Lung (tissue), 12 donors: ENCODE data around the gene SHC1. TPM values are rescaled to one million over a fixed set of nuclear protein-coding genes. Genes with fewer than 3 reads are reported as not detected.

Experiments used
- ATAC-seq: fragments of 200-7000 bp; cut with Tn5 transposase; one replicate; pipeline ENCODE4 v1.9.1; 2020; ENCODE audit warnings: moderate number of reproducible peaks; ENCODE audit not compliant: insufficient read depth, low FRiP score
- DNase-seq, 3 donors: peaks; one replicate each; pipeline ENCODE4 v3.0.0-alpha.2; 2013 to 2017
- H3K27ac ChIP-seq, 2 donors: one replicate each; pipeline ENCODE4 v1.5.1; 2013; ENCODE audit warnings: mild to moderate bottlenecking in 2 of 2, moderate library complexity in 2 of 2, control low read depth in 1 of 2, inconsistent platforms in 1 of 2, low read depth in 1 of 2, low read length in 1 of 2
- H3K27me3 ChIP-seq, 3 donors: one replicate each; pipeline ENCODE4 v1.5.1; 2013; ENCODE audit warnings: low read length in 2 of 3; ENCODE audit not compliant: control insufficient read depth in 3 of 3, insufficient read depth in 3 of 3
- H3K36me3 ChIP-seq, 4 donors: one replicate each; pipeline ENCODE4 v1.5.1; 2013; ENCODE audit warnings: low read length in 4 of 4, mild to moderate bottlenecking in 1 of 4, moderate library complexity in 1 of 4; ENCODE audit not compliant: control insufficient read depth in 4 of 4, insufficient read depth in 4 of 4
- H3K4me1 ChIP-seq, 5 donors: one replicate each; pipeline ENCODE4 v1.5.1; 2013; ENCODE audit warnings: low read length in 5 of 5, mild to moderate bottlenecking in 2 of 5, moderate library complexity in 1 of 5; ENCODE audit not compliant: control insufficient read depth in 5 of 5, insufficient read depth in 5 of 5
- H3K4me3 ChIP-seq: one replicate; pipeline ENCODE4 v1.5.1; 2013; ENCODE audit warnings: mild to moderate bottlenecking, control low read depth, moderate library complexity
- H3K9ac ChIP-seq, 2 donors: one replicate each; pipeline ENCODE4 v1.5.1; 2013; ENCODE audit warnings: low read length in 2 of 2, control low read depth in 1 of 2; ENCODE audit not compliant: insufficient read depth in 1 of 2
- H3K9me3 ChIP-seq, 4 donors: one replicate each; pipeline ENCODE4 v1.5.1; 2013; ENCODE audit warnings: low read length in 3 of 4, mild to moderate bottlenecking in 1 of 4, moderate library complexity in 1 of 4; ENCODE audit not compliant: control insufficient read depth in 4 of 4, insufficient read depth in 3 of 4
- WGBS, 2 donors: extraction: QIAGEN DNeasy Blood & Tissue Kit; methylation state at CpG; one replicate each; pipeline ENCODE4 v1.1.7; 2013; 5-methylcytosine and 5-hydroxymethylcytosine counted together
- polyA plus RNA-seq, 2 donors: library from polyadenylated mRNA; stranded (reverse); fragments of 200-250 nt; gene quantifications; one replicate each; pipeline ENCODE4 v1.2.1, GENCODE V29; 2013
- total RNA-seq, 2 donors: library from RNA; depleted of rRNA in 1 of 2; stranded (reverse); fragments of >200 nt in 1 of 2; gene quantifications; one replicate each; pipeline ENCODE4 v1.2.1, GENCODE V29; 2014 to 2021
- TF ChIP-seq, protein P1 (sequence below): IDR thresholded peaks from 2 replicates; pipeline ENCODE4 v1.5.1; 2012; ENCODE audit warnings: mild to moderate bottlenecking; ENCODE audit errors: control extremely low read depth, extremely low read depth
- donor health status: control.
- donor health status: control.
- donor health status: Bipolar disorder and iron deficiency.
- donor health status: healthy.
- donor health status: DM: yes; HTN: yes; CAD: no.

The SHC1 gene
- total and polyA plus RNA-seq, 4 donors: 67.6 to 136 (median 93.8) TPM

DNA sequence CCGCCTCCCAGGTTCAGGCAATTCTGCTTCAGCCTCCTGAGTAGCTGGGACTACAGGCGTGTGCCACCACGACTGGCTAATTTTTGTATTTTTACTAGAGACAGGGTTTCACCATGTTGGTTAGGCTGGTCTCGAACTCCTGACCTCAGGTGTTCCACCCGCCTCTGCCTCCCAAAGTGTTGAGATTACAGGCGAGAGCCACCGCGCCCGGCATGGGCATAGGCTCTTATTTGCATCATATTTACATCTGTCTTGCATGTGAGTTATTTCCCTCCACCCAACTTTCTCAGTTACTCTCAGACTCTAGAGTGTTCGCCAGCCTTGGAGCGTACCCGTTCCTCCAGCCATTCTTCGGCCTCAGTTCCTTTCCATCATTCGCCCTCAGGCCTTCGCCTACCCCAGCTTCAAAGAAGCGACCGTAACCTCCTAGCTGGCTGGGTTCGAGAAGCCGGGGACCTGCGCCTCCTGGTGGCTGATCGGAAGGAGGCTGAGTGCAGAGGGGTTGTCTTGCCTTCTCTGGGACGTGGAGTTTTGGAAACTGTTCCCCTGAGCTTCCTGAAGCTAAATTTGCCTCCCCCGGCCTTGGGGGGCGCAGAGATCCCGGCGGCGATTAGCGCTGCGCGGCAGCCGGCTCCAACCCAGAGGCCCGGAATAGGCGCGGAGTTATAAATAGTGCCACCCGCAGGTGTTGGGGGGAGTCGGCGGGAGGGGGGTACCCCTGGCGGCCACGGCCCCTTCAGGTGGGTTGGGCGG lies 28.4 kb upstream of the SHC1 start:
- ATAC-seq: no peak
- 11% methylated on average over 40 of the region's 40 CpGs for WGBS, 2 donors
- Histone ChIP-seq H3K4me3 (no peak overlapping the region), H3K9ac (peak overlapping the region in 1 of 2 donors; percentile 45), H3K27me3 (no peaks in the 10 kb centered on the region), H3K36me3 (no peaks in the 10 kb centered on the region), H3K9me3 (no peaks in the 10 kb centered on the region), H3K4me1 (peaks cover 0 to 20% (median 5%) of the 10 kb centered on the region in 5 donors), H3K27ac (no peak overlapping the region)
- DNase-seq: peak; percentile 84 to 89 (median 84)
- TF ChIP-seq, protein P1, sequence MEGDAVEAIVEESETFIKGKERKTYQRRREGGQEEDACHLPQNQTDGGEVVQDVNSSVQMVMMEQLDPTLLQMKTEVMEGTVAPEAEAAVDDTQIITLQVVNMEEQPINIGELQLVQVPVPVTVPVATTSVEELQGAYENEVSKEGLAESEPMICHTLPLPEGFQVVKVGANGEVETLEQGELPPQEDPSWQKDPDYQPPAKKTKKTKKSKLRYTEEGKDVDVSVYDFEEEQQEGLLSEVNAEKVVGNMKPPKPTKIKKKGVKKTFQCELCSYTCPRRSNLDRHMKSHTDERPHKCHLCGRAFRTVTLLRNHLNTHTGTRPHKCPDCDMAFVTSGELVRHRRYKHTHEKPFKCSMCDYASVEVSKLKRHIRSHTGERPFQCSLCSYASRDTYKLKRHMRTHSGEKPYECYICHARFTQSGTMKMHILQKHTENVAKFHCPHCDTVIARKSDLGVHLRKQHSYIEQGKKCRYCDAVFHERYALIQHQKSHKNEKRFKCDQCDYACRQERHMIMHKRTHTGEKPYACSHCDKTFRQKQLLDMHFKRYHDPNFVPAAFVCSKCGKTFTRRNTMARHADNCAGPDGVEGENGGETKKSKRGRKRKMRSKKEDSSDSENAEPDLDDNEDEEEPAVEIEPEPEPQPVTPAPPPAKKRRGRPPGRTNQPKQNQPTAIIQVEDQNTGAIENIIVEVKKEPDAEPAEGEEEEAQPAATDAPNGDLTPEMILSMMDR: peak; percentile 65

DNA sequence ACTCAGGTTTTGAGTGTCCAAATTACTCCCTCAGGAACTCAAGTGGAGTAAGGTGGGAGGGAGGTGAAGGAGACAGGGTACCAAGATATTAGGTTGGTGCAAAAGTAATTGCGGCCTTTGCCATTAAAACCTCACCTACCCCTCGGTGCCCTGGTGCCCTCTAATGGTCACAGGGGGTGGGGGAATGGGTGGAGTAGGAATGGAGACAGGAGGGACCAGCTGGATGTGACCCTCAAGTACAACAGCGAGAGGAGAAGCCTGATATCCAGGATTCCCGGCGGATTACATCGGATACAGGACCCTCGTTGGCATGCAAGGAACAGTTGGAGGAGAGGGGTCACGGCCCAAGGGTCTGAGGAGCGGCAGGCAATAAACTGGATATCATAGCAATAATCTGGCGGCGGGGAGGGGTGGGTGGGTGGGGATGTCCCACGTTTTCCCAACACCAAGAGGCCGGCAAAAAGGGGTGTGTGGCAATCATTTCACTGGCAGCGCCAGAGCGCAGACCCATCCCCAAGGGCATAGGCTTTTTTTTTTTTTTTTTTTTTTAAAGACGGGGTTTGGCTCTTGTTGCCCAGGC lies 27.7 kb upstream of the SHC1 start:
- H3K4me1 ChIP-seq: peaks cover 0 to 20% (median 5%) of the 10 kb centered on the region in 5 donors
- DNase-seq (no peak), ATAC-seq (no peak)
- 75 to 76% methylated on average over 15 to 16 of the region's 16 CpGs for WGBS, 2 donors
- H3K27me3 ChIP-seq: no peaks in the 10 kb centered on the region
- no peaks in the 10 kb centered on the region for H3K9me3 ChIP-seq
- no peak overlapping the region for H3K4me3 ChIP-seq
- no peak overlapping the region for H3K9ac ChIP-seq
- H3K36me3 ChIP-seq: no peaks in the 10 kb centered on the region
- TF ChIP-seq, protein P1: no peak
- no peak overlapping the region for H3K27ac ChIP-seq

DNA sequence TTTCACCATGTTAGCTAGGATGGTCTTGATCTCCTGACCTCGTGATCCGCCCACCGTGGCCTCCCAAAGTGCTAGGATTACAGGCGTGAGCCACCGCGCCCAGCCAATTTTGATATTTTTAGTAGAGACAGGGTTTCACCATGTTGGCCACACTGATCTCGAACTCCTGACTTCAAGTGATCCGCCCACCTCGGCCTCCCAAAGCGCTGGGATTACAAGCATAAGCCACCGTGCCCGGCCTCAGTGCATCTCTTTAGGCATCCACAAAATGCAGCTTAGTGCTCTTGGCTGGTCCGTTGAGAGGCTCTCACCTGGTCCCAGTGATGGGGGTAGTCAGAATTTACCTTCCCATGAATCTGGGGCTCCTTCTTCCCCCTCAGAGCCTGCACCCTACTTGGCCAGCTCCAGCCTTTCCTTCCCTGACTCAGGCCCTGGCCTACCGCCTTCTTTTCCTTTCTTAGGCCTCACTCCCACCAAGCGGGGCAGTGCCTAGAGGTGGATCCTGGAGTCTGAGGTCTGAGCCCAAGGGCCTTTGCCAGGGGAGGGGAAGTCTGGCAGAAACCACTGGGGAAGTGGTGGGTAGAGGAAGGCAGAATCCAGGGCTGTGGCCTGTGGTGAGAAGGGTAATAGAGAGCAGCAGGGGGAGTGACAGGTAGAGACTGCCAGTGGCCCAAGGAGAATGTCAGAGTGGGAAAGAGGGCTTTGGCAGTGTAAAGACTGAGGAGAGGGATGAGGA lies 26.6 kb upstream of the SHC1 start:
- Histone ChIP-seq H3K9ac (no peak overlapping the region), H3K27ac (no peak overlapping the region), H3K4me3 (no peak overlapping the region), H3K9me3 (no peaks in the 10 kb centered on the region), H3K27me3 (no peaks in the 10 kb centered on the region), H3K4me1 (peaks cover 0 to 16% (median 5%) of the 10 kb centered on the region in 5 donors), H3K36me3 (no peaks in the 10 kb centered on the region)
- TF ChIP-seq, protein P1: no peak
- no peak for DNase-seq
- ATAC-seq: no peak
- 71 to 77% methylated on average over 15 of the region's 15 CpGs for WGBS, 2 donors
